Tibial artery (tissue), 4 donors: ENCODE measurements around the gene NHERF2.

Experiments
- DNase-seq, 2 donors: peaks; one replicate each; pipeline ENCODE4 v3.0.0-alpha.2; 2019
- H3K27ac ChIP-seq, 2 donors: fragments of 200-600 bp; sonication (generic) in 1 of 2; 1 replicate in 1 of 2; 2 replicates in 1 of 2; pipeline ENCODE4 v1.5.1; 2018 to 2019; ENCODE audit warnings: mild to moderate bottlenecking in 1 of 2
- H3K27me3 ChIP-seq, 2 donors: fragments of 200-600 bp; sonication (generic) in 1 of 2; one replicate each; pipeline versions ENCODE4 v1.5.1 to v1.6.0; 2016 to 2019
- H3K36me3 ChIP-seq, 3 donors: fragments of 200-600 bp; sonication (generic) in 2 of 3; one replicate each; pipeline ENCODE4 v1.5.1; 2016 to 2019; ENCODE audit warnings: mild to moderate bottlenecking in 2 of 3
- H3K4me1 ChIP-seq, 4 donors: fragments of 200-600 bp; sonication (generic) in 2 of 4; 1 replicate in 3 of 4; 2 replicates in 1 of 4; pipeline ENCODE4 v1.5.1; 2016 to 2019
- H3K4me3 ChIP-seq, 2 donors: fragments of 200-600 bp; sonication (generic) in 1 of 2; 1 replicate in 1 of 2; 2 replicates in 1 of 2; pipeline ENCODE4 v1.5.1; 2018 to 2019; ENCODE audit warnings: mild to moderate bottlenecking in 2 of 2
- H3K9me3 ChIP-seq, 3 donors: fragments of 200-600 bp; sonication (generic) in 1 of 3; one replicate each; pipeline ENCODE4 v1.5.1; 2016 to 2019
- CTCF ChIP-seq, 2 experiments: fragments of 200-600 bp in 1 of 2; fragments of 450-650 bp in 1 of 2; IDR thresholded peaks; one replicate each; pipeline ENCODE4 v1.5.1; 2017 to 2019; ENCODE audit warnings: antibody characterized with exemption in 2 of 2, mild to moderate bottlenecking in 1 of 2, moderate library complexity in 1 of 2
- intact Hi-C: fragments of 100-400 bp; cut with DNase I; formaldehyde crosslinking; loops from one replicate; pipeline ENCODE4 v1.15.0; 2023; ENCODE audit warnings: low total_unique reads

Gene NHERF2

GRCh38 chr16:2063861-2064260 lies 37.2 kb downstream of the NHERF2 start:
- no peaks in the 10 kb centered on the region for H3K27me3 ChIP-seq
- H3K9me3 ChIP-seq, result no peaks in the 10 kb centered on the region
- no peak overlapping the region for H3K27ac ChIP-seq
- intact Hi-C loops, result no loop called here
- DNase-seq, result no peak
- H3K4me3 ChIP-seq, result no peak overlapping the region
- H3K36me3 ChIP-seq, result peaks cover 56 to 97% (median 77%) of the 10 kb centered on the region in 3 donors
- no peak for TF ChIP-seq CTCF (IDR thresholded peaks at IDR 0.05)
- no peaks in the 10 kb centered on the region for H3K4me1 ChIP-seq

GRCh38 chr16:2064368-2064945 lies 37.8 kb downstream of the NHERF2 start:
- Histone ChIP-seq H3K27ac (no peak overlapping the region), H3K4me1 (no peaks in the 10 kb centered on the region), H3K27me3 (no peaks in the 10 kb centered on the region), H3K9me3 (no peaks in the 10 kb centered on the region), H3K36me3 (peaks cover 61 to 100% (median 83%) of the 10 kb centered on the region in 3 donors), H3K4me3 (no peak overlapping the region)
- TF ChIP-seq CTCF (IDR thresholded peaks at IDR 0.05), result no peak
- DNase-seq, result no peak
- intact Hi-C loops, result no loop called here

DNA sequence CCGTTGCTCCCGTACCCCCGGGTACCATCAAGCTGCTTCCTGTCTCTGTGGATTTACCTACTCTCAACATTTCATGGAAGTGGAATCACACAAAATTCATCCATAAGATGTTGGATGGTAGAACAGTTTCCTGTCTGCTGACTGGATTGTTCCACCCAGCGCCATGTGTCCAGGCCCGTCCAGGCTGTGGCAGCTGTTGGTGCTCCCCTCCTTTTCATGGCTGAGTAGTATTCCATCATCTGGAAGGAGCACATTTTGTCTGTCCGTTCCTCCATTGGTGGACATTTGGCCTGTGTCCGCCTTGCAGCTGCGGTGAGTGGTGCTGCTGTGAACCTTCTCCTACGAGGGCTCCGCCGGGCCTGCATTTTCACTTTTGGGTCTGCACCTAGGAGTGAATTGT lies 39.4 kb downstream of the NHERF2 start:
- H3K36me3 ChIP-seq, result peaks cover 50 to 100% (median 84%) of the 10 kb centered on the region in 3 donors
- intact Hi-C loops, result no loop called here

GRCh38 chr16:2070576-2071453 lies 44.1 kb downstream of the NHERF2 start:
- intact Hi-C loops, result no loop called here
- H3K36me3 ChIP-seq, result peaks cover 58 to 100% (median 87%) of the 10 kb centered on the region in 3 donors
- DNase-seq, result no peak

More for the DNA sequence above, 39.4 kb downstream of the NHERF2 start:
- H3K4me3 ChIP-seq, result no peak overlapping the region
- no peak for TF ChIP-seq CTCF (IDR thresholded peaks at IDR 0.05)
- DNase-seq, result no peak
- no peaks in the 10 kb centered on the region for H3K27me3 ChIP-seq
- no peaks in the 10 kb centered on the region for H3K9me3 ChIP-seq
- no peaks in the 10 kb centered on the region for H3K4me1 ChIP-seq
- H3K27ac ChIP-seq, result no peak overlapping the region

More at GRCh38 chr16:2070576-2071453, 44.1 kb downstream of the NHERF2 start:
- no peaks in the 10 kb centered on the region for H3K4me1 ChIP-seq
- TF ChIP-seq CTCF (IDR thresholded peaks at IDR 0.05), result no peak
- no peaks in the 10 kb centered on the region for H3K9me3 ChIP-seq
- no peak overlapping the region for H3K4me3 ChIP-seq
- no peak overlapping the region for H3K27ac ChIP-seq
- H3K27me3 ChIP-seq, result no peaks in the 10 kb centered on the region
